ENCODE measurements around the gene SPRYD3.

SPRYD3 gene

DNA sequence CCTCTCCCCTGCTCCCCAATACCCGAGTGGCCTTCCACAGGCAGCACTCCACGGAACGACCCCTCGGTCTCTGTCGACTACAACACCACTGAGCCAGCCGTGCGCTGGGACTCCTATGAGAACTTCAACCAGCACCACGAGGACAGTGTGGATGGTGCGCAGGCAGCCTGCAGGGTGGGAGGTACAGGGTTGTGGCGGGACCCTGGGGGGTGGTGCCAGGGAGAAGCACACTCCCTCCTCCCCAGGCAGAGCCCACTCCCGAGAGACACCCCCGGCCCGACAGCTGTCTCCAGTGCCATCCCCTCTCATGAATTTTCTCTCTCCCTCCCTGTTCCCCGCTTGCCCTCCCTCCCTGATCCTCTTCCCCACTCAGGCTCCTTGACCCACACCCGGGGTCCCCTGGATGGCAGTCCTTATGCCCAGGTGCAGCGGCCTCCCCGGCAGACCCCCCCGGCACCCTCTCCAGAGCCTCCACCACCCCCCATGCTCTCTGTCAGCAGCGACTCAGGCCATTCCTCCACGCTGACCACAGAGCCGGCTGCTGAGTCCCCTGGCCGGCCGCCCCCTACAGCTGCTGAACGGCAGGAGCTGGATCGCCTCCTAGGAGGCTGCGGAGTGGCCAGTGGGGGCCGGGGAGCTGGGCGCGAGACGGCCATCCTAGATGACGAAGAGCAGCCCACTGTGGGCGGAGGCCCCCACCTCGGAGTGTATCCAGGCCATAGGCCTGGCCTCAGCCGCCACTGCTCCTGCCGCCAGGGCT, 20.3 kb downstream of the SPRYD3 start:
- TF ChIP-seq ZFX (IDR thresholded peaks at IDR 0.05): no peak
- TF ChIP-seq, protein P1, sequence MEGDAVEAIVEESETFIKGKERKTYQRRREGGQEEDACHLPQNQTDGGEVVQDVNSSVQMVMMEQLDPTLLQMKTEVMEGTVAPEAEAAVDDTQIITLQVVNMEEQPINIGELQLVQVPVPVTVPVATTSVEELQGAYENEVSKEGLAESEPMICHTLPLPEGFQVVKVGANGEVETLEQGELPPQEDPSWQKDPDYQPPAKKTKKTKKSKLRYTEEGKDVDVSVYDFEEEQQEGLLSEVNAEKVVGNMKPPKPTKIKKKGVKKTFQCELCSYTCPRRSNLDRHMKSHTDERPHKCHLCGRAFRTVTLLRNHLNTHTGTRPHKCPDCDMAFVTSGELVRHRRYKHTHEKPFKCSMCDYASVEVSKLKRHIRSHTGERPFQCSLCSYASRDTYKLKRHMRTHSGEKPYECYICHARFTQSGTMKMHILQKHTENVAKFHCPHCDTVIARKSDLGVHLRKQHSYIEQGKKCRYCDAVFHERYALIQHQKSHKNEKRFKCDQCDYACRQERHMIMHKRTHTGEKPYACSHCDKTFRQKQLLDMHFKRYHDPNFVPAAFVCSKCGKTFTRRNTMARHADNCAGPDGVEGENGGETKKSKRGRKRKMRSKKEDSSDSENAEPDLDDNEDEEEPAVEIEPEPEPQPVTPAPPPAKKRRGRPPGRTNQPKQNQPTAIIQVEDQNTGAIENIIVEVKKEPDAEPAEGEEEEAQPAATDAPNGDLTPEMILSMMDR (conservative IDR thresholded peaks at IDR 0.05): no peak
- no peak overlapping the region for H3K27ac ChIP-seq

DNA sequence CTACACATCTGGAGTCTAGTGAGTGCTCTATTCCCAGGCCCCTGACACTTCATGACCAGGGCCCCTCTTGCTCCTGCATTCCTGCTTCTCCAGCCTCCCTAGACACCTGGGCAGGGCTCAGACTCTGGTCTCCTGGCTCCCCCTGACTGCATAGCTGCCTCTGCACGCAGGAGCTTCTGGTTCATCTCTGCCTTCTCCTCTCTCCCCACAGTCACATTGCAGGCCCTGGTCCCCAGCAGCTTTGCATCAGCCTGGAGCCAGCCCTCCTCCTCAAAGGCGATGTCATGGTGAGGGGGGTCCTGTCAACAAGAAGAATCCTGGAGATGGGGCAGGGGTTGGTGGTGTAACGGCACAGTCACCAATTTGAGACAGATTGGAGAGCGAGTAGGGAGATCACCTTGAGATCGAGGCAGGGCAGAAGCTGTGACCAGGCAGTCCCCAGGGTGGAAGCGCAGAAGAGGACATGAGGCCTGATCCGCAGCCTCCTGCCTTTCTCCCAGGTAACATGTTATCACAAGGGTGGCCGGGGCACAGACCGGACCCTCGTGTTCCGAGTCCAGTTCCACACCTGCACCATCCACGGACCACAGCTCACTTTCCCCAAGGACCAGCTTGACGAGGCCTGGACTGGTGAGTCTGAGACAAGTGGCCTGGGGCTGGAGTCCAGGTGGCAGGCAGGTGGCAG, 21.2 kb downstream of the SPRYD3 start:
- TF ChIP-seq ZFX (IDR thresholded peaks at IDR 0.05): no peak
- TF ChIP-seq, protein P1 (conservative IDR thresholded peaks at IDR 0.05): no peak
- no peak overlapping the region for H3K27ac ChIP-seq

DNA sequence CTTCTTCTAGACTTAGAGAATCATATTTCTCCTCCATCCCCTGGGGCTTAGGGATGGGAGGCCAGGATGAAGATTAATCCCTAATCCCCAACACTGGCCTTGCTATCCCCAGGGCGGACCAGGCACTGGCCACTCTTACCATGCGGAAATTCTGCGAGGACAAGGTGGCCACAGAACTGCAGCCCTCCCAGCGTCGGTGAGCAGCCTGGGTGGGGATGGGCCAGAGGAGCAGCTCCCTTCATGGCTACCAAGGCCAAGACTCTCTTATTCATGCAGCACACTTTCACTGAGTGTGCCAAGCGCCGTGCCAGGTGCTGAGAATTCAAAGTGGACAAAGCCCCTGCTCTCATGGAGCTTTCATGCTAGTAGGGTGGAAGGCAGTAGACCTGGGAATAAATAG, 22.3 kb downstream of the SPRYD3 start:
- no peak overlapping the region for H3K27ac ChIP-seq
- TF ChIP-seq, protein P1 (conservative IDR thresholded peaks at IDR 0.05): no peak
- no peak for TF ChIP-seq ZFX (IDR thresholded peaks at IDR 0.05)

- TF ChIP-seq, protein P1 (conservative IDR thresholded peaks at IDR 0.05): no peak
- TF ChIP-seq ZFX (IDR thresholded peaks at IDR 0.05): no peak
- H3K27ac ChIP-seq: no peak overlapping the region
Measured at GRCh38 chr12:53056296-53056695, 22.9 kb downstream of the SPRYD3 start.

DNA sequence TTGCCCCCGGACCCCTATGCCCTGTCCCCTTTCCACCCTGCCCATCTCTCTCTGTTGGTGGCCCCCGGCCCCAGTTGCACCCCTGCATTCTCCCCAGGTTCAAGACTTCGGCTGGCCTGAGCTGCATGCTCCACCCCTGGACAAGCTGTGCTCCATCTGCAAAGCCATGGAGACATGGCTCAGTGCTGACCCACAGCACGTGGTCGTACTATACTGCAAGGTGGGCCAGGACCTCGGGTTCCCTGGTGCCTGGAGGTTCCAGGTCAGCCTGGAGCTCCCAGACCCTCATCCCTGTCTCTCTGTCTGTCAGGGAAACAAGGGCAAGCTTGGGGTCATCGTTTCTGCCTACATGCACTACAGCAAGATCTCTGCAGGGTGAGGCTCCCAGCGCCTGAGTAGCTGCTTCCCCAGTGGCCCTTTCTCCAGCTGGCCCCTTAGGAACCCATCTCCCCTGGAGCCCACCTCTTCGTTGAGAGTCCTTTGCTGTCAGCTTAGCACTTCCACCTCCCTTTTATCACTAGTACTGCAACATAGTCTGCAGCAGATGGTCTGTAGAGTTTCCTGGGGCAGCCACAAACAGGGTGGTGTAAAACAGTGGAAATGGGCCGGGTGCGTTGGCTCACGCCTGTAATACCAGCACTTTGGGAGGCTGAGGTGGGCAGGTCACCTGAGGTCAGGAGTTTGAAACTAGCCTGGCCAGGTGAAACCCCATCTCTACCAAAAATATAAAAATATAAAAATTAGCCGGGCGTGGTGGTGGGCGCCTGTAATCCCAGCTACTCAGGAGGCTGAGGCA, 23.5 kb downstream of the SPRYD3 start:
- H3K27ac ChIP-seq: no peak overlapping the region
- TF ChIP-seq ZFX (IDR thresholded peaks at IDR 0.05): no peak
- TF ChIP-seq, protein P1 (conservative IDR thresholded peaks at IDR 0.05): no peak

- H3K27ac ChIP-seq: peak overlapping the region; percentile 96
- TF ChIP-seq, protein P1 (conservative IDR thresholded peaks at IDR 0.05): no peak
- TF ChIP-seq ZFX (IDR thresholded peaks at IDR 0.05): no peak
Measured at GRCh38 chr12:53054112-53054878, 24.9 kb downstream of the SPRYD3 start.

Data from C4-2B (cell line).